Transverse colon (tissue), 4 donors: Measurements from ENCODE around the gene FCN3. TPM values are rescaled to one million over a fixed set of nuclear protein-coding genes. Genes with fewer than 3 reads are reported as not detected.

Source experiments
- DNase-seq: peaks from one replicate; pipeline ENCODE4 v3.0.0-alpha.2; 2019
- H3K27ac ChIP-seq, 4 donors: fragments of 200-600 bp; sonication (generic); 2 replicates each; pipeline ENCODE4 v1.5.1; 2016 to 2018; ENCODE audit warnings: inconsistent platforms in 4 of 4
- H3K27me3 ChIP-seq: fragments of 200-600 bp; sonication (generic); 2 replicates; pipeline ENCODE4 v1.5.1; 2017; ENCODE audit warnings: inconsistent platforms
- H3K36me3 ChIP-seq, 4 donors: fragments of 200-600 bp; sonication (generic); 2 replicates each; pipeline ENCODE4 v1.5.1; 2017 to 2019; ENCODE audit warnings: inconsistent platforms in 4 of 4
- H3K4me1 ChIP-seq, 4 donors: fragments of 200-600 bp; sonication (generic); 2 replicates each; pipeline ENCODE4 v1.5.1; 2017 to 2020; ENCODE audit warnings: inconsistent platforms in 4 of 4
- H3K4me3 ChIP-seq, 4 donors: fragments of 200-600 bp; sonication (generic); 1 replicate in 1 of 4; 2 replicates in 3 of 4; pipeline versions ENCODE4 v1.5.1 to v1.6.1; 2017 to 2019; ENCODE audit warnings: inconsistent platforms in 4 of 4
- H3K9me3 ChIP-seq, 2 donors: fragments of 200-600 bp; sonication (generic); 2 replicates each; pipeline ENCODE4 v1.5.1; 2017 to 2019; ENCODE audit warnings: inconsistent platforms in 2 of 2
- EP300 ChIP-seq: sonication (generic); formaldehyde crosslinking; IDR thresholded peaks from one replicate; pipeline ENCODE4 v1.6.1; 2017; ENCODE audit warnings: antibody characterized with exemption, low read depth
- POLR2A ChIP-seq: fragments of 450-650 bp; IDR thresholded peaks from one replicate; pipeline ENCODE4 v1.6.1; 2016; ENCODE audit warnings: antibody characterized with exemption, mild to moderate bottlenecking, moderate library complexity
- POLR2AphosphoS5 ChIP-seq, 3 donors: sonication (generic); formaldehyde crosslinking; IDR thresholded peaks; one replicate each; pipeline ENCODE4 v1.6.1; 2016; ENCODE audit warnings: antibody characterized with exemption in 3 of 3
- WGBS, 2 donors: methylation state at CpG; one replicate each; pipeline ENCODE4 v1.1.5; 2018; ENCODE audit warnings: low coverage in 1 of 2; 5-methylcytosine and 5-hydroxymethylcytosine counted together
- in situ Hi-C, 4 donors: fragments of 200-750 bp; cut with MboI; loops; one replicate each; pipeline versions ENCODE4 v1.15.0 to v1.15.1; 2017; ENCODE audit warnings: low sequenced_read_pairs in 3 of 4, low pct_ligation_motif_present in 1 of 4, low pct_unique_long_range_greater_than_20kb in 1 of 4
- intact Hi-C: fragments of 100-400 bp; cut with DNase I; formaldehyde crosslinking; loops from one replicate; pipeline ENCODE4 v1.15.1; 2023; ENCODE audit warnings: low total_unique reads
- total RNA-seq, 4 donors: library from RNA; depleted of rRNA; stranded (reverse); fragments of >200 nt; gene quantifications; one replicate each; pipeline ENCODE4 v1.1.0, GENCODE V29; 2016
- TF ChIP-seq, protein P1 (sequence below), 5 experiments: fragments of 200-600 bp in 3 of 5; fragments of 450-650 bp in 2 of 5; sonication (generic) in 3 of 5; IDR thresholded peaks; 1 replicate in 2 of 5; 2 replicates in 3 of 5; pipeline ENCODE4 v1.5.1; 2016 to 2017; ENCODE audit warnings: antibody characterized with exemption in 5 of 5, inconsistent platforms in 3 of 5, mild to moderate bottlenecking in 2 of 5, moderate library complexity in 1 of 5

Gene FCN3
- total RNA-seq, 4 donors from 2014 or later: 1.2 to 1.9 TPM; not detected in 2

- no peaks in the 10 kb centered on the region for H3K36me3 ChIP-seq
- WGBS, 2 donors: 35 to 90% methylated on average over 2 to 45 of the region's 51 CpGs
- no peak for TF ChIP-seq POLR2AphosphoS5 (IDR thresholded peaks at IDR 0.05)
- TF ChIP-seq POLR2A: no peak
- peaks cover 15 to 30% (median 26%) of the 10 kb centered on the region in 4 donors for H3K4me1 ChIP-seq
- H3K27ac ChIP-seq: peak overlapping the region; percentile 2 to 55 (median 7)
- H3K27me3 ChIP-seq: no peaks in the 10 kb centered on the region
- in situ Hi-C loops: no loop called here
- intact Hi-C loops: no loop called here
- DNase-seq: peak; percentile 73
- peak overlapping the region; percentile 25 to 56 (median 37) for H3K4me3 ChIP-seq
- no peaks in the 10 kb centered on the region for H3K9me3 ChIP-seq
Measured at GRCh38 chr1:27348861-27349783, 25.5 kb downstream of the FCN3 start.

DNA sequence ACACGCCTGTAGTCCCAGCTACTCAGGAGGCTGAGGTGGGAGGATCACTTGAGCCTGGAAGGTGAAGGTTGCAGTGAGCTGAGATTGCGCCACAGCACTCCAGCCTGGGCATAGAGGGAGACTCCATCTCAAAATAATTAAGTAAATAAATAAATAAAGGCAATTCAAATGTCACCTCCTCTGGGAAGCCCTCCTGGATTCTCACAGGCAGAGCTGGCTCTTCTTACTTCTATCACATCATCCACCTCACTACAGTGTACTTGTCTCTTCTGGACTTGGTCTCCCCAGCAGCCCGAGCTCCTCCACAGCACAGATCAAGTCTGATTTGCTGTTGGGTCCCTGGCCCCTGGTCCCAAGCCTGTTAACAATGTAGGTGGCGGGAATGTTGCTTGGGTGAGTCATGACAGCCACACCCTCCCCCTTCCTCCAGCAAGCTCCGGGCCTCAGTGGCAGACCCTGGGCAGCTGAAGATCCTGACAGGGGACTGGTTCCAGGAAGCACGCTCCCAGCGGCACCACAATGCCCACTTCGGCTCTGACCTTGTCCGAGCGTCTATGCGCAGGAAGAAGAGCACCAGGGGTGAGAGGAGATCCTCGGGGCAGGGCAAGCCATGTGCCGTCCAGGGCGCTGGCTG lies 27.5 kb downstream of the FCN3 start:
- in situ Hi-C loops: no loop called here
- 83 to 90% methylated on average over 1 to 14 of the region's 14 CpGs for WGBS, 2 donors
- no peak for DNase-seq

DNA sequence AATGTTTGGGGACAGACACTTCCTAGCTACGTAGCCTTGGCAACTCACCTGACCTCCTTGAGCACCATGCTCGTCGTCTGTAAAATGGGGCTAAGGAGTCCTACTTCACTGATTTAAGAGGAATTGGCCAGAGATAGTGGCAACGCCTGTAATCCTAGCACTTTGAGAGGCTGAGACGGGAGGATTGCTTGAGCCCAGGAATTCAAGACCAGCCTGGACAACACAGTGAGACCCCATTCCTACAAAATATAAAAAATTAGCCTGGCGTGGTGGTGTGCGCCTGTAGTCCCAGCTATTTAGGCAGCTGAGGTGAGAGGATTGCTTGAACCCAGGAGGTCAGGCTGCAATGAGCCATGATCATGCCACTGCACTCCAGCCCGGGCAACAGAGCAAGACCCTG lies 28.3 kb downstream of the FCN3 start:
- in situ Hi-C loops (no loop called here), intact Hi-C loops (no loop called here)
- Histone ChIP-seq H3K4me1 (peaks cover 15 to 36% (median 31%) of the 10 kb centered on the region in 4 donors), H3K27me3 (no peaks in the 10 kb centered on the region), H3K27ac (no peak overlapping the region), H3K36me3 (no peaks in the 10 kb centered on the region), H3K4me3 (no peak overlapping the region), H3K9me3 (no peaks in the 10 kb centered on the region)
- no peak for DNase-seq
- WGBS, 2 donors: 88% methylated on average over 3 to 8 of the region's 8 CpGs
- no peak for TF ChIP-seq POLR2AphosphoS5 (IDR thresholded peaks at IDR 0.05)
- TF ChIP-seq, protein P1, sequence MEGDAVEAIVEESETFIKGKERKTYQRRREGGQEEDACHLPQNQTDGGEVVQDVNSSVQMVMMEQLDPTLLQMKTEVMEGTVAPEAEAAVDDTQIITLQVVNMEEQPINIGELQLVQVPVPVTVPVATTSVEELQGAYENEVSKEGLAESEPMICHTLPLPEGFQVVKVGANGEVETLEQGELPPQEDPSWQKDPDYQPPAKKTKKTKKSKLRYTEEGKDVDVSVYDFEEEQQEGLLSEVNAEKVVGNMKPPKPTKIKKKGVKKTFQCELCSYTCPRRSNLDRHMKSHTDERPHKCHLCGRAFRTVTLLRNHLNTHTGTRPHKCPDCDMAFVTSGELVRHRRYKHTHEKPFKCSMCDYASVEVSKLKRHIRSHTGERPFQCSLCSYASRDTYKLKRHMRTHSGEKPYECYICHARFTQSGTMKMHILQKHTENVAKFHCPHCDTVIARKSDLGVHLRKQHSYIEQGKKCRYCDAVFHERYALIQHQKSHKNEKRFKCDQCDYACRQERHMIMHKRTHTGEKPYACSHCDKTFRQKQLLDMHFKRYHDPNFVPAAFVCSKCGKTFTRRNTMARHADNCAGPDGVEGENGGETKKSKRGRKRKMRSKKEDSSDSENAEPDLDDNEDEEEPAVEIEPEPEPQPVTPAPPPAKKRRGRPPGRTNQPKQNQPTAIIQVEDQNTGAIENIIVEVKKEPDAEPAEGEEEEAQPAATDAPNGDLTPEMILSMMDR (IDR thresholded peaks at IDR 0.05): no peak
- TF ChIP-seq POLR2A: no peak
- no peak for TF ChIP-seq EP300

More for the DNA sequence above, 27.5 kb downstream of the FCN3 start:
- TF ChIP-seq, protein P1 (IDR thresholded peaks at IDR 0.05): no peak
- H3K9me3 ChIP-seq: no peaks in the 10 kb centered on the region
- H3K36me3 ChIP-seq: no peaks in the 10 kb centered on the region
- H3K4me3 ChIP-seq: no peak overlapping the region
- no peak overlapping the region for H3K27ac ChIP-seq
- H3K4me1 ChIP-seq: peaks cover 15 to 35% (median 28%) of the 10 kb centered on the region in 4 donors
- intact Hi-C loops: no loop called here
- H3K27me3 ChIP-seq: no peaks in the 10 kb centered on the region

GRCh38 chr1:27345272-27345671 lies 29.4 kb downstream of the FCN3 start:
- in situ Hi-C loops (no loop called here), intact Hi-C loops (no loop called here)
- no peaks in the 10 kb centered on the region for H3K9me3 ChIP-seq
- DNase-seq: no peak
- peaks cover 7 to 30% (median 23%) of the 10 kb centered on the region in 4 donors for H3K4me1 ChIP-seq
- H3K36me3 ChIP-seq: no peaks in the 10 kb centered on the region
- no peak overlapping the region for H3K4me3 ChIP-seq
- no peak overlapping the region for H3K27ac ChIP-seq
- TF ChIP-seq, protein P1 (IDR thresholded peaks at IDR 0.05): no peak
- TF ChIP-seq EP300 (no peak), POLR2A (no peak), POLR2AphosphoS5 (IDR thresholded peaks at IDR 0.05) (no peak)
- H3K27me3 ChIP-seq: no peaks in the 10 kb centered on the region
- 88% methylated on average over 11 of the region's 12 CpGs; no CpG with 5 or more reads in 1 of the 2 donors for WGBS, 2 donors
